Esophagus squamous epithelium (tissue), 4 donors: ENCODE results near the gene FBXL7.

Experiments
- POLR2A ChIP-seq, 4 donors: fragments of 450-650 bp; IDR thresholded peaks; one replicate each; pipeline ENCODE4 v1.6.1; 2017; ENCODE audit warnings: antibody characterized with exemption in 4 of 4, mild to moderate bottlenecking in 4 of 4, moderate library complexity in 3 of 4
- TF ChIP-seq, protein P1 (sequence below), 6 experiments: fragments of 450-650 bp in 4 of 6; fragments of 200-600 bp in 2 of 6; sonication (generic) in 2 of 6; IDR thresholded peaks; one replicate each; pipeline ENCODE4 v1.5.1; 2016 to 2019; ENCODE audit warnings: antibody characterized with exemption in 6 of 6, mild to moderate bottlenecking in 4 of 6, moderate library complexity in 4 of 6

DNA sequence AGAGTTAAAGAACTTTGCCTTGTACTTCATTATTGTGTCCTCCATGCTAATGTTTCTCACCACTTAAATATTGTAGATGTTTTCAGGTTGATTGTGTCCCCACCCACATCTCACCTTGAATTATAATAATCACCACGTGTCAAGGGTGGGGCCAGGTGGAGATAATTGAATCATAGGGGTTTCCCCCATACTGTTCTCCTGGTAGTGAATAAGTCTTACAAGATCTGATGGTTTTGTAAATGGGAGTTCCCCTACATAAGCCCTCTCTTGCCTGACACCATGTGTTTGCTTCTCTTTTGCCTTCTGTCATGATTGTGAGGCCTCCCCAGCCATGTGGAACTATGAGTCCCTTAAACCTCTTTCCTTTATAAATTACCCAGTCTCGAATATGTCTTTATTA lies 248.3 kb downstream of the FBXL7 start:
- TF ChIP-seq, protein P1, sequence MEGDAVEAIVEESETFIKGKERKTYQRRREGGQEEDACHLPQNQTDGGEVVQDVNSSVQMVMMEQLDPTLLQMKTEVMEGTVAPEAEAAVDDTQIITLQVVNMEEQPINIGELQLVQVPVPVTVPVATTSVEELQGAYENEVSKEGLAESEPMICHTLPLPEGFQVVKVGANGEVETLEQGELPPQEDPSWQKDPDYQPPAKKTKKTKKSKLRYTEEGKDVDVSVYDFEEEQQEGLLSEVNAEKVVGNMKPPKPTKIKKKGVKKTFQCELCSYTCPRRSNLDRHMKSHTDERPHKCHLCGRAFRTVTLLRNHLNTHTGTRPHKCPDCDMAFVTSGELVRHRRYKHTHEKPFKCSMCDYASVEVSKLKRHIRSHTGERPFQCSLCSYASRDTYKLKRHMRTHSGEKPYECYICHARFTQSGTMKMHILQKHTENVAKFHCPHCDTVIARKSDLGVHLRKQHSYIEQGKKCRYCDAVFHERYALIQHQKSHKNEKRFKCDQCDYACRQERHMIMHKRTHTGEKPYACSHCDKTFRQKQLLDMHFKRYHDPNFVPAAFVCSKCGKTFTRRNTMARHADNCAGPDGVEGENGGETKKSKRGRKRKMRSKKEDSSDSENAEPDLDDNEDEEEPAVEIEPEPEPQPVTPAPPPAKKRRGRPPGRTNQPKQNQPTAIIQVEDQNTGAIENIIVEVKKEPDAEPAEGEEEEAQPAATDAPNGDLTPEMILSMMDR (IDR thresholded peaks at IDR 0.05) = no peak
- TF ChIP-seq POLR2A (IDR thresholded peaks at IDR 0.05) = no peak
